K562 (cell line): ENCODE measurements around the gene DOK7. TPM values are rescaled to one million over a fixed set of nuclear protein-coding genes. Genes with fewer than 3 reads are reported as not detected.

Source experiments
- ATAC-seq: fragments of 200-7000 bp; cut with Tn5 transposase; 3 replicates; pipeline ENCODE4 v1.9.1; 2020; ENCODE audit warnings: moderate library complexity
- BruUV-seq: library from RNA; stranded (reverse); fragments of 400-500 nt; replicated peaks from 2 replicates; lab custom pipeline; 2021; lab: Mats Ljungman, UMichigan
- CTCF ChIA-PET: fragments of 300-600 bp; formaldehyde crosslinking; extraction: SDS; loops from one replicate; lab custom pipeline; 2021; ENCODE audit warnings: low intra/inter-chr PET ratio; lab: Yijun Ruan, JAX
- POLR2A ChIA-PET: fragments of 300-600, 350-650 bp; sonication (Branson Sonifier 250); formaldehyde crosslinking; extraction: SDS; loops from one replicate; lab custom pipeline; 2021; ENCODE audit warnings: antibody characterized with exemption, inconsistent platforms; lab: Yijun Ruan, JAX
- DNase-seq, 4 experiments: peaks; one replicate each; pipeline versions ENCODE4 v3.0.0 to v3.0.0-alpha.2; 2011 to 2018; ENCODE audit warnings: low spot score in 3 of 4, mixed read lengths in 3 of 4; ENCODE audit errors: extremely low read depth in 1 of 4
- FAIRE-seq: peaks from 2 replicates; lab custom pipeline; 2011; peaks lifted over from hg19 to GRCh38; lab: Jason Lieb, UNC
- H2AFZ ChIP-seq: 2 replicates; pipeline ENCODE4 v1.6.0; 2011; ENCODE audit warnings: low read depth, low read length, control low read depth, inconsistent platforms
- H3K27ac ChIP-seq: fragments of 200-600 bp; 3 replicates; pipeline ENCODE4 v1.8.0; 2011; ENCODE audit warnings: low read depth, mild to moderate bottlenecking, control low read depth, inconsistent platforms, low read length, moderate library complexity, mixed read lengths; ENCODE audit errors: extremely low read depth
- H3K27me3 ChIP-seq, 2 experiments: fragments of 300-600 bp in 1 of 2; 2 replicates in 1 of 2; 3 replicates in 1 of 2; pipeline versions ENCODE4 v1.6.0 to v1.8.0; 2011; ENCODE audit warnings: inconsistent platforms in 2 of 2, low read length in 2 of 2, mild to moderate bottlenecking in 1 of 2, mixed read lengths in 1 of 2, moderate library complexity in 1 of 2; ENCODE audit not compliant: control insufficient read depth in 2 of 2, insufficient read depth in 2 of 2
- H3K36me3 ChIP-seq: fragments of 300-600 bp; 3 replicates; pipeline ENCODE4 v1.8.0; 2011; ENCODE audit warnings: mild to moderate bottlenecking, low read length, inconsistent platforms; ENCODE audit not compliant: control insufficient read depth, insufficient read depth
- H3K4me1 ChIP-seq, 2 experiments: fragments of 200-600 bp in 1 of 2; replicated peaks in 1 of 2; 2 replicates in 1 of 2; 3 replicates in 1 of 2; pipeline versions ENCODE4 v1.5.1 to v1.8.0; 2011; ENCODE audit warnings: inconsistent platforms in 2 of 2, low read length in 2 of 2, mild to moderate bottlenecking in 1 of 2, mixed read lengths in 1 of 2, moderate library complexity in 1 of 2; ENCODE audit not compliant: control insufficient read depth in 2 of 2, insufficient read depth in 2 of 2
- H3K4me2 ChIP-seq: 2 replicates; pipeline ENCODE4 v1.6.1; 2011; ENCODE audit warnings: low read length, control low read depth, inconsistent platforms, mixed read lengths; ENCODE audit not compliant: insufficient read depth
- H3K4me3 ChIP-seq: fragments of 200-600 bp; sonication (generic), shearing (Covaris generic); 2 replicates; pipeline ENCODE4 v1.5.1; 2016; ENCODE audit warnings: control low read depth, inconsistent platforms
- H3K79me2 ChIP-seq: fragments of 200-600 bp; 3 replicates; pipeline ENCODE4 v1.8.0; 2011; ENCODE audit warnings: low read length, inconsistent platforms; ENCODE audit not compliant: control insufficient read depth, insufficient read depth
- H3K9ac ChIP-seq, 2 experiments: 2 replicates each; pipeline versions ENCODE4 v1.6.0 to v1.6.1; 2011; ENCODE audit warnings: low read depth in 2 of 2, low read length in 2 of 2, control low read depth in 1 of 2, inconsistent platforms in 1 of 2, mild to moderate bottlenecking in 1 of 2, mixed read lengths in 1 of 2; ENCODE audit not compliant: insufficient read depth in 1 of 2
- H3K9me1 ChIP-seq: one replicate; pipeline ENCODE4 v1.6.0; 2011; ENCODE audit warnings: inconsistent platforms, mild to moderate bottlenecking, low read length, moderate library complexity; ENCODE audit not compliant: control insufficient read depth, insufficient read depth
- H3K9me3 ChIP-seq: replicated peaks from 2 replicates; pipeline ENCODE4 v1.5.1; 2011; ENCODE audit warnings: low read depth, low read length, inconsistent platforms; ENCODE audit not compliant: control insufficient read depth, insufficient read depth
- H4K20me1 ChIP-seq: replicated peaks from 2 replicates; pipeline ENCODE4 v1.6.1; 2011; ENCODE audit warnings: low read length, inconsistent platforms, mixed read lengths; ENCODE audit not compliant: control insufficient read depth, insufficient read depth
- KAT7 ChIP-seq: sonication (generic); formaldehyde crosslinking; IDR thresholded peaks from 2 replicates; pipeline ENCODE4 v1.8.0; 2022; ENCODE audit warnings: missing genetic modification reagents, mild to moderate bottlenecking, borderline replicate concordance
- MCM2 ChIP-seq: fragments of 450-650 bp; IDR thresholded peaks from 2 replicates; pipeline ENCODE4 v1.6.1; 2017; ENCODE audit warnings: low read depth, mild to moderate bottlenecking
- OTX1 ChIP-seq: fragments of 450-650 bp; formaldehyde crosslinking; IDR thresholded peaks from 2 replicates; pipeline ENCODE4 v1.4.0; 2022; ENCODE audit warnings: mild to moderate bottlenecking
- SAP30 ChIP-seq: fragments of 200-600 bp; sonication (generic); IDR thresholded peaks from 2 replicates; pipeline ENCODE4 v1.6.1; 2012; ENCODE audit warnings: borderline replicate concordance, low read depth, mild to moderate bottlenecking, moderate library complexity, low read length, control low read depth, inconsistent platforms; ENCODE audit not compliant: insufficient read depth, poor library complexity, severe bottlenecking
- TAL1 ChIP-seq: fragments of 450-650 bp; IDR thresholded peaks from 2 replicates; pipeline ENCODE4 v1.6.1; 2016; ENCODE audit warnings: mild to moderate bottlenecking
- ZNF589 ChIP-seq: fragments of 200-800 bp; sonication (Bioruptor generic); IDR thresholded peaks from 2 replicates; pipeline ENCODE4 v1.6.1; 2016; ENCODE audit warnings: low read depth, missing genetic modification characterization, missing compliant biosample characterization
- ZNF785 ChIP-seq: fragments of 250-450 bp; sonication (Bioruptor Pico); IDR thresholded peaks from 2 replicates; pipeline ENCODE4 v1.4.0; 2020; ENCODE audit warnings: mild to moderate bottlenecking
- ZSCAN32 ChIP-seq: fragments of 450-650 bp; formaldehyde crosslinking; IDR thresholded peaks from 2 replicates; pipeline ENCODE4 v1.4.0; 2020; ENCODE audit warnings: mild to moderate bottlenecking, moderate library complexity
- WGBS: fragments of 100-300 bp; shearing (Covaris generic); methylation state at CpG from one replicate; pipeline ENCODE4 v1.1.6; 2016; ENCODE audit warnings: low coverage, mixed read lengths; ENCODE audit not compliant: insufficient coverage; ENCODE audit errors: missing lambda C conversion rate; 5-methylcytosine and 5-hydroxymethylcytosine counted together
- in situ Hi-C: fragments of 300-500 bp; cut with MboI; formaldehyde crosslinking; loops from 4 replicates; pipeline ENCODE4 v1.15.0; 2018; ENCODE audit warnings: inconsistent platforms, mixed read lengths
- intact Hi-C: fragments of 100-400 bp; cut with micrococcal nuclease; formaldehyde crosslinking; loops from 2 replicates; pipeline ENCODE4 v1.14.2; 2022
- polyA plus RNA-seq, 8 experiments: library from polyadenylated mRNA; depleted of rRNA in 4 of 8; stranded (reverse) in 5 of 8; unstranded in 3 of 8; fragments of >200 nt; fragmentation: Nextera tagmentation in 2 of 8; fragmentation: Illumina TruSeq in 1 of 8; extraction: Ambion mirVana in 2 of 8; extraction: Trizol in 1 of 8; gene quantifications; 2 replicates each; pipeline versions ENCODE4 v1.2.1 to v1.2.3, GENCODE V29; 2011 to 2014; ENCODE audit warnings: inconsistent platforms in 1 of 8, missing spikeins in 1 of 8
- total RNA-seq, 7 experiments: library from RNA; depleted of rRNA in 6 of 7; stranded (reverse); fragments of >200 nt in 6 of 7; fragmentation: Illumina TruSeq in 2 of 7; extraction: Trizol in 2 of 7; gene quantifications; 2 replicates each; pipeline versions ENCODE4 v1.2.1 to v1.2.3, GENCODE V29; 2011 to 2021; ENCODE audit warnings: low replicate concordance in 1 of 7

Gene DOK7
- total and polyA plus RNA-seq, 9 of the 15 experiments (the other 6 are each of a cell fraction or from before 2014, with no cell fraction given) = not detected

GRCh38 chr4:3421470-3421869 lies 41.6 kb upstream of the DOK7 start:
- peaks cover 0 to 26% of the 10 kb centered on the region in 2 experiments; a peak in 2 of 5 replicates for H3K27me3 ChIP-seq
- no TSS peak for BruUV-seq
- TF ChIP-seq KAT7 (CRISPR knock-in tag) = no peak
- TF ChIP-seq ZSCAN32 (CRISPR knock-in tag) = no peak
- TF ChIP-seq SAP30 = no peak
- no peak for TF ChIP-seq ZNF785 (CRISPR knock-in tag)
- no peak for TF ChIP-seq TAL1
- no peak for TF ChIP-seq OTX1 (CRISPR knock-in tag)
- no peak for TF ChIP-seq ZNF589 (CRISPR knock-in tag)
- no peak for TF ChIP-seq MCM2
- TF ChIP-seq, all 486 proteins: peak for 0
- H3K79me2 ChIP-seq = no peaks in the 10 kb centered on the region
- intact Hi-C loops (no loop called here), in situ Hi-C loops (no loop called here)
- ATAC-seq (no peak), DNase-seq (no peak), FAIRE-seq (no peak)
- WGBS = 29% methylated on average over 12 of the region's 12 CpGs
- no peaks in the 10 kb centered on the region for H3K9me1 ChIP-seq
- ChIA-PET POLR2A (interaction anchor here (0.6 kb wide), 1 partner anchor 447 kb away, joined by 3 read pairs; no protein-coding TSS in a partner anchor), CTCF (no interaction called here)
- no peaks in the 10 kb centered on the region for H3K36me3 ChIP-seq
- no peak overlapping the region for H3K9ac ChIP-seq
- 0 out of 2 replicates have a peak, but pooled peaks cover 8% of the 10 kb centered on the region for H4K20me1 ChIP-seq
- H3K4me1 ChIP-seq = peaks cover 0 to 19% of the 10 kb centered on the region in 2 experiments; a peak in 1 of 5 replicates
- H3K27ac ChIP-seq = no peak overlapping the region
- H2AFZ ChIP-seq = no peak overlapping the region
- H3K9me3 ChIP-seq = no peaks in the 10 kb centered on the region
- H3K4me2 ChIP-seq = no peak overlapping the region
- H3K4me3 ChIP-seq = no peak overlapping the region
